CD4-positive, alpha-beta T cell (primary cell): ENCODE measurements around the gene MARCO. TPM values are rescaled to one million over a fixed set of nuclear protein-coding genes. Genes with fewer than 3 reads are reported as not detected.

Experiments
- ATAC-seq: fragments of 200-7000 bp; cut with Tn5 transposase; one replicate; pipeline ENCODE4 v1.10.0; 2022; ENCODE audit warnings: mild to moderate bottlenecking; ENCODE audit not compliant: poor library complexity
- CTCF ChIA-PET: fragments of 350-600 bp; sonication (Branson Sonifier 250); formaldehyde crosslinking; loops from one replicate; lab custom pipeline; 2021; ENCODE audit warnings: antibody characterized with exemption, inconsistent platforms; lab: Charles Lee
- POLR2A ChIA-PET: fragments of 350-600 bp; sonication (Branson Sonifier 250); formaldehyde crosslinking; loops from one replicate; lab custom pipeline; 2021; ENCODE audit warnings: antibody characterized with exemption, inconsistent platforms; lab: Charles Lee
- DNase-seq, 14 experiments: peaks; one replicate each; pipeline ENCODE4 v3.0.0-alpha.2; 2013 to 2020; ENCODE audit warnings: mixed read lengths in 2 of 14
- H3K27ac ChIP-seq, 2 donors: one replicate each; pipeline versions ENCODE4 v1.5.1 to v1.7.0; 2013; ENCODE audit warnings: low read length in 2 of 2, low read depth in 1 of 2, mild to moderate bottlenecking in 1 of 2
- H3K27me3 ChIP-seq, 2 experiments: 1 replicate in 1 of 2; 2 replicates in 1 of 2; pipeline versions ENCODE4 v1.6.1 to v1.7.0; 2013; ENCODE audit warnings: low read length in 2 of 2, control low read depth in 1 of 2, mild to moderate bottlenecking in 1 of 2, moderate library complexity in 1 of 2; ENCODE audit not compliant: insufficient read depth in 2 of 2, control insufficient read depth in 1 of 2
- H3K36me3 ChIP-seq: one replicate; pipeline ENCODE4 v1.6.1; 2013; ENCODE audit warnings: low read length, control low read depth; ENCODE audit not compliant: insufficient read depth
- H3K4me1 ChIP-seq: one replicate; pipeline ENCODE4 v1.6.1; 2013; ENCODE audit warnings: low read length, control low read depth; ENCODE audit not compliant: insufficient read depth
- H3K4me3 ChIP-seq: one replicate; pipeline ENCODE4 v1.5.1; 2013; ENCODE audit warnings: mild to moderate bottlenecking, low read length, moderate library complexity
- H3K9me3 ChIP-seq, 2 experiments: 1 replicate in 1 of 2; 2 replicates in 1 of 2; pipeline versions ENCODE4 v1.6.1 to v1.7.0; 2013; ENCODE audit warnings: low read length in 2 of 2, mild to moderate bottlenecking in 2 of 2, control low read depth in 1 of 2, moderate library complexity in 1 of 2; ENCODE audit not compliant: control insufficient read depth in 1 of 2, insufficient read depth in 1 of 2
- H3K27ac Mint-ChIP-seq: one replicate; pipeline ENCODE4 v1.8.0; 2020; ENCODE audit warnings: mixed read lengths
- H3K27me3 Mint-ChIP-seq: one replicate; pipeline ENCODE4 v1.8.0; 2021; ENCODE audit warnings: mixed read lengths
- H3K36me3 Mint-ChIP-seq: one replicate; pipeline ENCODE4 v1.8.0; 2021; ENCODE audit warnings: low read depth, mixed read lengths
- H3K4me1 Mint-ChIP-seq: one replicate; pipeline ENCODE4 v1.8.0; 2021; ENCODE audit warnings: low read depth, mixed read lengths
- H3K4me3 Mint-ChIP-seq: one replicate; pipeline ENCODE4 v1.8.0; 2020; ENCODE audit warnings: mild to moderate bottlenecking, mixed read lengths
- H3K9me3 Mint-ChIP-seq: one replicate; pipeline ENCODE4 v1.8.0; 2020; ENCODE audit warnings: mixed read lengths
- CTCF ChIP-seq: fragments of 200-600 bp; IDR thresholded peaks from one replicate; pipeline ENCODE4 v1.8.0; 2022; ENCODE audit warnings: antibody characterized with exemption, mild to moderate bottlenecking
- intact Hi-C, 2 experiments: fragments of 100-400 bp; cut with DNase I in 1 of 2; cut with micrococcal nuclease in 1 of 2; formaldehyde crosslinking; loops; one replicate each; pipeline versions ENCODE4 v1.15.1 to v1.9.0; 2023 to 2025; cut with DNase I, micrococcal nuclease
- total RNA-seq, 174 experiments: library from RNA in 2 of 174; stranded (reverse) in 2 of 174; gene quantifications; one replicate each; pipeline ENCODE4 v1.2.3 and lab custom pipeline; 2021 to 2026

MARCO gene
- total RNA-seq, 2 experiments from 2014 or later, result 0.22 TPM; not detected in 1

GRCh38 chr2:118981632-118982031 is 39.6 kb downstream of the MARCO start:
- H3K27me3 Mint-ChIP-seq, result peaks cover 9% of the 10 kb centered on the region
- no peaks in the 10 kb centered on the region for H3K9me3 Mint-ChIP-seq
- TF ChIP-seq CTCF, result no peak
- Histone ChIP-seq H3K36me3 (no peaks in the 10 kb centered on the region), H3K27me3 (no peaks in the 10 kb centered on the region), H3K9me3 (peaks cover 3 to 16% of the 10 kb centered on the region in 2 experiments), H3K4me3 (no peak overlapping the region), H3K4me1 (no peaks in the 10 kb centered on the region), H3K27ac (no peak overlapping the region)
- CTCF ChIA-PET, result no interaction called here
- DNase-seq, result no peak
- H3K36me3 Mint-ChIP-seq, result no peaks in the 10 kb centered on the region
- H3K27ac Mint-ChIP-seq, result no peak overlapping the region
- H3K4me1 Mint-ChIP-seq, result no peaks in the 10 kb centered on the region
- POLR2A ChIA-PET, result no interaction called here
- H3K4me3 Mint-ChIP-seq, result no peak overlapping the region
- intact Hi-C loops, result no loop called here
- no peak for ATAC-seq

DNA sequence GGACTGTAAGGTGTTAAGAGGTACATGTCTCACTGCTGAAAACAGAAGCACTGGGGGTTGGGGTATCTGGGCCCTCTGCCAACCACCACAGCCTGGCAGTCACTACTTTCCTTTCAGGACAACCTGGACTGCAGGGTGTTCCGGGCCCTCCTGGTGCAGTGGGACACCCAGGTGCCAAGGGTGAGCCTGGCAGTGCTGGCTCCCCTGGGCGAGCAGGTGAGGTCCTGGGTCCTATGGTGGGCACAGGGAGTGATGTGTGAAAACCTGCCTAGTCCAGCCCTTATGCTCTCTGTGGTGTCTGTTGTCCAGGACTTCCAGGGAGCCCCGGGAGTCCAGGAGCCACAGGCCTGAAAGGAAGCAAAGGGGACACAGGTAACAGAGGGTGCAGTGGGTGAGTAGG is 40.0 kb downstream of the MARCO start:
- Histone ChIP-seq H3K4me3 (no peak overlapping the region), H3K27ac (no peak overlapping the region), H3K27me3 (no peaks in the 10 kb centered on the region), H3K4me1 (no peaks in the 10 kb centered on the region), H3K9me3 (peaks cover 0 to 16% of the 10 kb centered on the region in 2 experiments), H3K36me3 (no peaks in the 10 kb centered on the region)
- TF ChIP-seq CTCF, result no peak
- CTCF ChIA-PET, result no interaction called here
- ATAC-seq (no peak), DNase-seq (no peak)
- no peaks in the 10 kb centered on the region for H3K36me3 Mint-ChIP-seq
- POLR2A ChIA-PET, result no interaction called here
- no peak overlapping the region for H3K27ac Mint-ChIP-seq
- H3K9me3 Mint-ChIP-seq, result no peaks in the 10 kb centered on the region
- no peaks in the 10 kb centered on the region for H3K4me1 Mint-ChIP-seq
- intact Hi-C loops, result no loop called here
- H3K27me3 Mint-ChIP-seq, result peaks cover 9% of the 10 kb centered on the region
- H3K4me3 Mint-ChIP-seq, result no peak overlapping the region

- H3K9me3 ChIP-seq, result peaks cover 0 to 11% of the 10 kb centered on the region in 2 experiments
- ChIA-PET POLR2A (interaction anchor here (0.6 kb wide), 1 partner anchor 17 kb away, joined by 3 read pairs; no protein-coding TSS in a partner anchor), CTCF (no interaction called here)
- H3K27me3 ChIP-seq, result no peaks in the 10 kb centered on the region
- intact Hi-C loops, result no loop called here
- no peaks in the 10 kb centered on the region for H3K4me1 ChIP-seq
- no peak overlapping the region for H3K4me3 ChIP-seq
- Mint-ChIP-seq H3K36me3 (no peaks in the 10 kb centered on the region), H3K27ac (no peak overlapping the region), H3K4me3 (no peak overlapping the region), H3K9me3 (no peaks in the 10 kb centered on the region), H3K27me3 (peaks cover 9% of the 10 kb centered on the region), H3K4me1 (no peaks in the 10 kb centered on the region)
- DNase-seq (no peak), ATAC-seq (no peak)
- H3K36me3 ChIP-seq, result no peaks in the 10 kb centered on the region
- H3K27ac ChIP-seq, result no peak overlapping the region
- TF ChIP-seq CTCF, result no peak
Measured at GRCh38 chr2:118983133-118983532, 41.1 kb downstream of the MARCO start.
